ENCODE data around the gene KCNQ1OT1.

GRCh38 chr11:2706321-2706720, 6.5 kb upstream of the KCNQ1OT1 start:
- TF ChIP-seq CTCF (IDR thresholded peaks at IDR 0.05; ENCODE audit: low read depth, low read length) (no peak), POLR2A (IDR thresholded peaks at IDR 0.05; ENCODE audit: extremely low read depth, insufficient read length) (no peak)
